ENCODE measurements around the gene C6orf120.

Gene C6orf120

GRCh38 chr6:169685860-169686259 lies 16.1 kb upstream of the C6orf120 start:
- H3K4me1 ChIP-seq (ENCODE audit: control insufficient read depth, low read length), result no peaks in the 10 kb centered on the region
- H3K79me2 ChIP-seq (ENCODE audit: control insufficient read depth, low read length), result peaks cover 31% of the 10 kb centered on the region
- peaks cover 67% of the 10 kb centered on the region for H3K36me3 ChIP-seq (ENCODE audit: control insufficient read depth, low read length)
- no peak overlapping the region for H3K27ac ChIP-seq (ENCODE audit: low read depth, low read length)
- no peak overlapping the region for H3K4me3 ChIP-seq (ENCODE audit: low read length)
- H4K20me1 ChIP-seq (ENCODE audit: control insufficient read depth, insufficient read depth, low read depth, low read length), result no peaks in the 10 kb centered on the region
- peaks cover 13% of the 10 kb centered on the region for H3K9me3 ChIP-seq (ENCODE audit: control insufficient read depth, insufficient read depth, low read length)
- no peaks in the 10 kb centered on the region for H3K9me2 ChIP-seq (replicated peaks; ENCODE audit: control insufficient read depth, low read length)
- H3F3A ChIP-seq (ENCODE audit: control insufficient read depth, insufficient read depth), result no peaks in the 10 kb centered on the region
- no peak overlapping the region for H3K4me2 ChIP-seq (ENCODE audit: low read length)
- no peaks in the 10 kb centered on the region for H3K27me3 ChIP-seq (ENCODE audit: control insufficient read depth, low read length)
- TF ChIP-seq, protein P1, sequence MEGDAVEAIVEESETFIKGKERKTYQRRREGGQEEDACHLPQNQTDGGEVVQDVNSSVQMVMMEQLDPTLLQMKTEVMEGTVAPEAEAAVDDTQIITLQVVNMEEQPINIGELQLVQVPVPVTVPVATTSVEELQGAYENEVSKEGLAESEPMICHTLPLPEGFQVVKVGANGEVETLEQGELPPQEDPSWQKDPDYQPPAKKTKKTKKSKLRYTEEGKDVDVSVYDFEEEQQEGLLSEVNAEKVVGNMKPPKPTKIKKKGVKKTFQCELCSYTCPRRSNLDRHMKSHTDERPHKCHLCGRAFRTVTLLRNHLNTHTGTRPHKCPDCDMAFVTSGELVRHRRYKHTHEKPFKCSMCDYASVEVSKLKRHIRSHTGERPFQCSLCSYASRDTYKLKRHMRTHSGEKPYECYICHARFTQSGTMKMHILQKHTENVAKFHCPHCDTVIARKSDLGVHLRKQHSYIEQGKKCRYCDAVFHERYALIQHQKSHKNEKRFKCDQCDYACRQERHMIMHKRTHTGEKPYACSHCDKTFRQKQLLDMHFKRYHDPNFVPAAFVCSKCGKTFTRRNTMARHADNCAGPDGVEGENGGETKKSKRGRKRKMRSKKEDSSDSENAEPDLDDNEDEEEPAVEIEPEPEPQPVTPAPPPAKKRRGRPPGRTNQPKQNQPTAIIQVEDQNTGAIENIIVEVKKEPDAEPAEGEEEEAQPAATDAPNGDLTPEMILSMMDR (IDR thresholded peaks at IDR 0.05; ENCODE audit: low read depth, low read length, poor library complexity, severe bottlenecking), result no peak
- TF ChIP-seq EZH2phosphoT487 (IDR thresholded peaks at IDR 0.05; ENCODE audit: borderline replicate concordance, low read length), result no peak

GRCh38 chr6:169689287-169689686 lies 12.6 kb upstream of the C6orf120 start:
- no peak overlapping the region for H3K4me3 ChIP-seq (ENCODE audit: low read length)
- H4K20me1 ChIP-seq (ENCODE audit: control insufficient read depth, insufficient read depth, low read depth, low read length), result no peaks in the 10 kb centered on the region
- H3K9me2 ChIP-seq (replicated peaks; ENCODE audit: control insufficient read depth, low read length), result no peaks in the 10 kb centered on the region
- peaks cover 37% of the 10 kb centered on the region for H3K79me2 ChIP-seq (ENCODE audit: control insufficient read depth, low read length)
- no peak overlapping the region for H3K4me2 ChIP-seq (ENCODE audit: low read length)
- H3K27me3 ChIP-seq (ENCODE audit: control insufficient read depth, low read length), result no peaks in the 10 kb centered on the region
- TF ChIP-seq, protein P1 (IDR thresholded peaks at IDR 0.05; ENCODE audit: low read depth, low read length, poor library complexity, severe bottlenecking), result no peak
- TF ChIP-seq EZH2phosphoT487 (IDR thresholded peaks at IDR 0.05; ENCODE audit: borderline replicate concordance, low read length), result no peak
- peaks cover 52% of the 10 kb centered on the region for H3K36me3 ChIP-seq (ENCODE audit: control insufficient read depth, low read length)
- no peaks in the 10 kb centered on the region for H3F3A ChIP-seq (ENCODE audit: control insufficient read depth, insufficient read depth)
- no peak overlapping the region for H3K27ac ChIP-seq (ENCODE audit: low read depth, low read length)
- peaks cover 13% of the 10 kb centered on the region for H3K9me3 ChIP-seq (ENCODE audit: control insufficient read depth, insufficient read depth, low read length)
- no peaks in the 10 kb centered on the region for H3K4me1 ChIP-seq (ENCODE audit: control insufficient read depth, low read length)

GRCh38 chr6:169691260-169691659 lies 10.7 kb upstream of the C6orf120 start:
- Histone ChIP-seq H3F3A (ENCODE audit: control insufficient read depth, insufficient read depth) (no peaks in the 10 kb centered on the region), H3K9me2 (replicated peaks; ENCODE audit: control insufficient read depth, low read length) (no peaks in the 10 kb centered on the region), H3K4me1 (ENCODE audit: control insufficient read depth, low read length) (no peaks in the 10 kb centered on the region), H4K20me1 (ENCODE audit: control insufficient read depth, insufficient read depth, low read depth, low read length) (no peaks in the 10 kb centered on the region), H3K4me2 (ENCODE audit: low read length) (no peak overlapping the region), H3K27ac (ENCODE audit: low read depth, low read length) (no peak overlapping the region), H3K36me3 (ENCODE audit: control insufficient read depth, low read length) (peaks cover 47% of the 10 kb centered on the region), H3K4me3 (ENCODE audit: low read length) (no peak overlapping the region), H3K27me3 (ENCODE audit: control insufficient read depth, low read length) (no peaks in the 10 kb centered on the region), H3K9me3 (ENCODE audit: control insufficient read depth, insufficient read depth, low read length) (peaks cover 6% of the 10 kb centered on the region), H3K79me2 (ENCODE audit: control insufficient read depth, low read length) (peaks cover 44% of the 10 kb centered on the region)
- TF ChIP-seq EZH2phosphoT487 (IDR thresholded peaks at IDR 0.05; ENCODE audit: borderline replicate concordance, low read length), result no peak
- TF ChIP-seq, protein P1 (IDR thresholded peaks at IDR 0.05; ENCODE audit: low read depth, low read length, poor library complexity, severe bottlenecking), result no peak
